Glutamatergic neuron (in vitro differentiated cells): ENCODE measurements around the gene SEC14L1. TPM values are rescaled to one million over a fixed set of nuclear protein-coding genes. Genes with fewer than 3 reads are reported as not detected.

Experiments
- DNase-seq: peaks from one replicate; pipeline ENCODE4 v3.0.0; 2022
- H3K27ac Mint-ChIP-seq: one replicate; pipeline ENCODE4 v1.8.0; 2020; ENCODE audit warnings: mild to moderate bottlenecking, mixed read lengths, inconsistent platforms; ENCODE audit not compliant: unreplicated experiment
- H3K27me3 Mint-ChIP-seq: one replicate; pipeline ENCODE4 v1.8.0; 2020; ENCODE audit warnings: mild to moderate bottlenecking, moderate library complexity, mixed read lengths, inconsistent platforms; ENCODE audit not compliant: unreplicated experiment
- H3K36me3 Mint-ChIP-seq: one replicate; pipeline ENCODE4 v1.8.0; 2020; ENCODE audit warnings: mild to moderate bottlenecking, mixed read lengths, inconsistent platforms; ENCODE audit not compliant: unreplicated experiment
- H3K4me1 Mint-ChIP-seq: one replicate; pipeline ENCODE4 v1.8.0; 2020; ENCODE audit warnings: mild to moderate bottlenecking, low read depth, mixed read lengths, inconsistent platforms; ENCODE audit not compliant: unreplicated experiment
- H3K4me3 Mint-ChIP-seq: one replicate; pipeline ENCODE4 v1.8.0; 2020; ENCODE audit warnings: mild to moderate bottlenecking, mixed read lengths, inconsistent platforms; ENCODE audit not compliant: unreplicated experiment
- H3K9me3 Mint-ChIP-seq: one replicate; pipeline ENCODE4 v1.8.0; 2020; ENCODE audit warnings: mild to moderate bottlenecking, moderate library complexity, mixed read lengths, inconsistent platforms; ENCODE audit not compliant: unreplicated experiment
- total RNA-seq: library from RNA; stranded (reverse); fragmentation: NEBNext Ultra II Directional; extraction: Animal tissue kit (Norgen Biotek cat#: 25700); gene quantifications from one replicate; pipeline ENCODE4 v1.2.1, GENCODE V29; 2021; ENCODE audit not compliant: unreplicated experiment
- TF ChIP-seq, protein P1 (sequence below): fragments of 200-600 bp; sonication (generic); IDR thresholded peaks from one replicate; pipeline ENCODE4 v1.5.0; 2021; ENCODE audit not compliant: partially characterized antibody, unreplicated experiment

SEC14L1 gene
- total RNA-seq, 1 donor from 2014 or later = 104 TPM

DNA sequence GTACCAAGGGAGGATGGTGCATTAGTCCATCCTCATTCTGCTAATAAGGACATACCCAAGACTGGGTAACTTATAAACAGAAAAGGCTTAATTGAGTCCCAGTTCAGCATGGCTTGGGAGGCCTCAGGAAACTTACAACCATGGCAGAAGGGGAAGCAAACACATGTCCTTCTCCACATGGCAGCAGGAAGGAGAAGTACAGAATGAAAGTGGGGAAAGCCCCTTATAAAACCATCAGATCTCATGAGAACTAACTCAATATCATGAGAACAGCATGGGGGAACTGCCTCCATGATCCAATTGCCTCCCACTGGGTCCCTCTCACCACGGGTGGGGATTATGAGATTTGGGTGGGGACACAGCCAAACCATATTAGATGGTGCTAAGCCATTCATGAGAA is 84.5 kb downstream of the SEC14L1 start:
- no peak overlapping the region for H3K27ac Mint-ChIP-seq
- H3K36me3 Mint-ChIP-seq = no peaks in the 10 kb centered on the region
- no peak for DNase-seq
- H3K4me3 Mint-ChIP-seq = no peak overlapping the region
- H3K27me3 Mint-ChIP-seq = peaks cover 3% of the 10 kb centered on the region
- H3K9me3 Mint-ChIP-seq = peaks cover 1% of the 10 kb centered on the region
- TF ChIP-seq, protein P1, sequence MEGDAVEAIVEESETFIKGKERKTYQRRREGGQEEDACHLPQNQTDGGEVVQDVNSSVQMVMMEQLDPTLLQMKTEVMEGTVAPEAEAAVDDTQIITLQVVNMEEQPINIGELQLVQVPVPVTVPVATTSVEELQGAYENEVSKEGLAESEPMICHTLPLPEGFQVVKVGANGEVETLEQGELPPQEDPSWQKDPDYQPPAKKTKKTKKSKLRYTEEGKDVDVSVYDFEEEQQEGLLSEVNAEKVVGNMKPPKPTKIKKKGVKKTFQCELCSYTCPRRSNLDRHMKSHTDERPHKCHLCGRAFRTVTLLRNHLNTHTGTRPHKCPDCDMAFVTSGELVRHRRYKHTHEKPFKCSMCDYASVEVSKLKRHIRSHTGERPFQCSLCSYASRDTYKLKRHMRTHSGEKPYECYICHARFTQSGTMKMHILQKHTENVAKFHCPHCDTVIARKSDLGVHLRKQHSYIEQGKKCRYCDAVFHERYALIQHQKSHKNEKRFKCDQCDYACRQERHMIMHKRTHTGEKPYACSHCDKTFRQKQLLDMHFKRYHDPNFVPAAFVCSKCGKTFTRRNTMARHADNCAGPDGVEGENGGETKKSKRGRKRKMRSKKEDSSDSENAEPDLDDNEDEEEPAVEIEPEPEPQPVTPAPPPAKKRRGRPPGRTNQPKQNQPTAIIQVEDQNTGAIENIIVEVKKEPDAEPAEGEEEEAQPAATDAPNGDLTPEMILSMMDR = no peak
- no peaks in the 10 kb centered on the region for H3K4me1 Mint-ChIP-seq

GRCh38 chr17:77227461-77228240 is 86.9 kb downstream of the SEC14L1 start:
- H3K9me3 Mint-ChIP-seq = peaks cover 4% of the 10 kb centered on the region
- H3K4me1 Mint-ChIP-seq = no peaks in the 10 kb centered on the region
- H3K36me3 Mint-ChIP-seq = no peaks in the 10 kb centered on the region
- TF ChIP-seq, protein P1 = no peak
- no peak for DNase-seq
- H3K27me3 Mint-ChIP-seq = peaks cover 3% of the 10 kb centered on the region
- H3K4me3 Mint-ChIP-seq = no peak overlapping the region
- no peak overlapping the region for H3K27ac Mint-ChIP-seq

- H3K4me3 Mint-ChIP-seq = no peak overlapping the region
- no peak for DNase-seq
- no peak overlapping the region for H3K27ac Mint-ChIP-seq
- H3K36me3 Mint-ChIP-seq = peaks cover 3% of the 10 kb centered on the region
- peaks cover 3% of the 10 kb centered on the region for H3K27me3 Mint-ChIP-seq
- H3K9me3 Mint-ChIP-seq = peaks cover 4% of the 10 kb centered on the region
- H3K4me1 Mint-ChIP-seq = no peaks in the 10 kb centered on the region
- TF ChIP-seq, protein P1 = no peak
These were observed 87.5 kb downstream of the SEC14L1 start for GRCh38 chr17:77228241-77228752.

DNA sequence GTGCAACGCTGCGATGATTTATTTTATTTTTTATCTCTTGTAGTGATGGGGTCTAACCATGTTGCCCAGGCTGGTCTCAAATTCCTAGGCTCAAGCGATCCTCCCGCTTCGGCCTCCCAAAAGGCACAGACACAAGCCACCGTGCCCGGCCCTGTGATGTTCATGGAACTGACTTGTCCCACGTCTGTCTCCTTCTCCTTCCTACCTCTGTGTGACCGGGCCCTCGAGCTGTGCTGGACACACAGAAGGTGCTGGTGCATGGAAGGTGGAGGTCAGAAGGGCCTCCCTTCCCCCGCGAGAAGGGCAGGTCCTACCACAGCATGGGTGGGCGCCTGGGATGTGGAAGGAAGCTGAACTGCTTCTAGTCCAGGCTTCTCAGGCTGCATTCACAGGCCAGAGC is 88.0 kb downstream of the SEC14L1 start:
- Mint-ChIP-seq H3K27ac (no peak overlapping the region), H3K4me1 (no peaks in the 10 kb centered on the region), H3K27me3 (peaks cover 3% of the 10 kb centered on the region), H3K4me3 (no peak overlapping the region), H3K36me3 (peaks cover 4% of the 10 kb centered on the region), H3K9me3 (peaks cover 4% of the 10 kb centered on the region)
- TF ChIP-seq, protein P1 = no peak
- no peak for DNase-seq

GRCh38 chr17:77229786-77230435 is 89.1 kb downstream of the SEC14L1 start:
- no peak overlapping the region for H3K27ac Mint-ChIP-seq
- peaks cover 3% of the 10 kb centered on the region for H3K27me3 Mint-ChIP-seq
- DNase-seq = no peak
- H3K4me3 Mint-ChIP-seq = no peak overlapping the region
- peaks cover 4% of the 10 kb centered on the region for H3K36me3 Mint-ChIP-seq
- TF ChIP-seq, protein P1 = no peak
- H3K4me1 Mint-ChIP-seq = no peaks in the 10 kb centered on the region
- peaks cover 4% of the 10 kb centered on the region for H3K9me3 Mint-ChIP-seq
